HFF-Myc (cell line): ENCODE data around the gene OR2AG1.

ENCODE experiments used
- DNase-seq: peaks from one replicate; pipeline ENCODE4 v3.0.0-alpha.2; 2011; ENCODE audit warnings: low read depth; ENCODE audit errors: extremely low read depth
- H3K4me3 ChIP-seq: replicated peaks from 2 replicates; pipeline ENCODE4 v1.5.1; 2011; ENCODE audit warnings: low read depth, mild to moderate bottlenecking, control low read depth, low read length
- CTCF ChIP-seq: IDR thresholded peaks from 2 replicates; pipeline ENCODE4 v1.5.1; 2012; ENCODE audit warnings: mild to moderate bottlenecking, low read depth, low read length, control low read depth; ENCODE audit errors: missing control alignments

Gene OR2AG1

GRCh38 chr11:6747097-6747668 lies 35.6 kb upstream of the OR2AG1 start:
- no peak overlapping the region for H3K4me3 ChIP-seq
- DNase-seq, result no peak
- TF ChIP-seq CTCF, result no peak

- peak; percentile 24 for DNase-seq
- no peak overlapping the region for H3K4me3 ChIP-seq
- TF ChIP-seq CTCF, result peak; percentile 93
Measured at GRCh38 chr11:6755303-6755952, 27.4 kb upstream of the OR2AG1 start.

- no peak for TF ChIP-seq CTCF
- DNase-seq, result no peak
- no peak overlapping the region for H3K4me3 ChIP-seq
Measured at GRCh38 chr11:6755953-6756347, 26.9 kb upstream of the OR2AG1 start.

- no peak overlapping the region for H3K4me3 ChIP-seq
- DNase-seq, result peak; percentile 30
- TF ChIP-seq CTCF, result peak; percentile 77
Measured at GRCh38 chr11:6757373-6757967, 25.4 kb upstream of the OR2AG1 start.

GRCh38 chr11:6771926-6772893 lies 10.6 kb upstream of the OR2AG1 start, which contains the start of gene OR2AG2:
TSS of gene OR2AG2 (minus strand) at chr11:6771976. CDS start at chr11:6768957, 3,019 bp downstream.
- DNase-seq, result no peak
- no peak for TF ChIP-seq CTCF

GRCh38 chr11:6778518-6778917 lies 4.3 kb upstream of the OR2AG1 start:
- no peak overlapping the region for H3K4me3 ChIP-seq
- no peak for DNase-seq
- no peak for TF ChIP-seq CTCF

More at GRCh38 chr11:6771926-6772893, 10.6 kb upstream of the OR2AG1 start, which contains the start of gene OR2AG2:
- H3K4me3 ChIP-seq, result no peak within 1 kb of the TSS
